Activated CD4-positive, alpha-beta T cell treated with anti-CD3 and anti-CD28 coated beads for 24 hours (primary cell): Measurements from ENCODE around the gene UBE2D2.
"Not testable (repeated sequence)": the region's sequence is repeated elsewhere in the genome, so short reads cannot be mapped to it uniquely, and the experiment has no call there.

Experiments used
- DNase-seq, 2 donors: peaks; one replicate each; pipeline ENCODE4 v3.0.0-alpha.2; 2020; ENCODE audit warnings: low read depth in 2 of 2

Gene UBE2D2

GRCh38 chr5:139584137-139584536 is 23.0 kb downstream of the UBE2D2 start:
- DNase-seq = no peak

- DNase-seq = not testable (repeated sequence)
Observed at GRCh38 chr5:139588116-139588515, 27.0 kb downstream of the UBE2D2 start.

GRCh38 chr5:139588962-139589361 is 27.8 kb downstream of the UBE2D2 start:
- DNase-seq = no peak

GRCh38 chr5:139592289-139592688 is 31.1 kb downstream of the UBE2D2 start:
- no peak for DNase-seq

- DNase-seq = not testable (repeated sequence)
Observed at GRCh38 chr5:139593076-139593475, 31.9 kb downstream of the UBE2D2 start.

GRCh38 chr5:139593716-139594319 is 32.7 kb downstream of the UBE2D2 start:
- DNase-seq = no peak

GRCh38 chr5:139597134-139597533 is 36.0 kb downstream of the UBE2D2 start:
- DNase-seq = no peak

GRCh38 chr5:139598601-139598965 is 37.4 kb downstream of the UBE2D2 start:
- not testable (repeated sequence) for DNase-seq

- no peak for DNase-seq
Observed at GRCh38 chr5:139600336-139600949, 39.3 kb downstream of the UBE2D2 start.

- DNase-seq = no peak
Observed at GRCh38 chr5:139601429-139601828, 40.3 kb downstream of the UBE2D2 start.

GRCh38 chr5:139601948-139602347 is 40.8 kb downstream of the UBE2D2 start:
- DNase-seq = not testable (repeated sequence)

- no peak for DNase-seq
Observed at GRCh38 chr5:139605887-139606286, 44.7 kb downstream of the UBE2D2 start.

GRCh38 chr5:139611703-139612584 is 50.8 kb downstream of the UBE2D2 start:
- no peak for DNase-seq

GRCh38 chr5:139619861-139620260 is 58.7 kb downstream of the UBE2D2 start:
- DNase-seq = no peak

GRCh38 chr5:139625398-139625797 is 64.3 kb downstream of the UBE2D2 start:
- not testable (repeated sequence) for DNase-seq

- DNase-seq = no peak
Observed at GRCh38 chr5:139630855-139631254, 69.7 kb downstream of the UBE2D2 start.

GRCh38 chr5:139631520-139632165 is 70.5 kb downstream of the UBE2D2 start:
- DNase-seq = no peak

GRCh38 chr5:139633295-139634027 is 72.3 kb downstream of the UBE2D2 start:
- peak; percentile 50 to 53 for DNase-seq

GRCh38 chr5:139634028-139634325 is 72.8 kb downstream of the UBE2D2 start:
- DNase-seq = no peak

- DNase-seq = no peak
Observed at GRCh38 chr5:139634541-139634940, 73.4 kb downstream of the UBE2D2 start.

GRCh38 chr5:139635191-139635590 is 74.1 kb downstream of the UBE2D2 start:
- DNase-seq = no peak
